ENCODE data around the gene PDE4D.

DNA sequence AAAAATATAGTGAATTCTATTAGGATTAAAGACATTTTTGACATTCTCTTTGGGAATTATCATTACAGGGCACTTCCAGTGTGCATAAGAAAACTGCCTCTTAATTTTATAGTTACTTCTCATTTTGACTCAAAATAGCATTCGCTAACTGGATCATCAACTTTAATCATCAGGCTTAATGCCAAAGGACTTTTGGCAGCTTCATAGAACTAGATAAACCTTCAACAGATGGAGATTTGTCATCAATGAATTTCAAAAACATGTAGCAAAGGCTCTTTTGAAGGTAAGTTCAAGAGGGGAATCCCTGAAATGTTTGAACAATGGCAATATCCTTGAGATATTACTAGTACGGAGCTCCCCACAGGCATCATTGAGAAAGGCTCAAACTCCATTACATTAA is 447.2 kb downstream of the PDE4D start:
- TF ChIP-seq ZNF565 (CRISPR knock-in tag; conservative IDR thresholded peaks at IDR 0.05; ENCODE audit: low read depth) (no peak), TCF4 (CRISPR knock-in tag; IDR thresholded peaks at IDR 0.05; ENCODE audit: borderline replicate concordance) (no peak), TOX (CRISPR knock-in tag; IDR thresholded peaks at IDR 0.05; ENCODE audit: borderline replicate concordance) (no peak), ZC3H10 (CRISPR knock-in tag; IDR thresholded peaks at IDR 0.05) (no peak), BACH2 (CRISPR knock-in tag; IDR thresholded peaks at IDR 0.05; ENCODE audit: borderline replicate concordance) (no peak), ISL1 (CRISPR knock-in tag; IDR thresholded peaks at IDR 0.05) (no peak), RARB (CRISPR knock-in tag; IDR thresholded peaks at IDR 0.05) (no peak)
- TF ChIP-seq, protein P1, sequence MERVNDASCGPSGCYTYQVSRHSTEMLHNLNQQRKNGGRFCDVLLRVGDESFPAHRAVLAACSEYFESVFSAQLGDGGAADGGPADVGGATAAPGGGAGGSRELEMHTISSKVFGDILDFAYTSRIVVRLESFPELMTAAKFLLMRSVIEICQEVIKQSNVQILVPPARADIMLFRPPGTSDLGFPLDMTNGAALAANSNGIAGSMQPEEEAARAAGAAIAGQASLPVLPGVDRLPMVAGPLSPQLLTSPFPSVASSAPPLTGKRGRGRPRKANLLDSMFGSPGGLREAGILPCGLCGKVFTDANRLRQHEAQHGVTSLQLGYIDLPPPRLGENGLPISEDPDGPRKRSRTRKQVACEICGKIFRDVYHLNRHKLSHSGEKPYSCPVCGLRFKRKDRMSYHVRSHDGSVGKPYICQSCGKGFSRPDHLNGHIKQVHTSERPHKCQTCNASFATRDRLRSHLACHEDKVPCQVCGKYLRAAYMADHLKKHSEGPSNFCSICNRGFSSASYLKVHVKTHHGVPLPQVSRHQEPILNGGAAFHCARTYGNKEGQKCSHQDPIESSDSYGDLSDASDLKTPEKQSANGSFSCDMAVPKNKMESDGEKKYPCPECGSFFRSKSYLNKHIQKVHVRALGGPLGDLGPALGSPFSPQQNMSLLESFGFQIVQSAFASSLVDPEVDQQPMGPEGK (CRISPR knock-in tag; IDR thresholded peaks at IDR 0.05; ENCODE audit: borderline replicate concordance) = no peak

Data from SK-N-SH treated with all-trans-retinoic acid at 6 μM for 48 hours (cell line).